ENCODE results near the gene AP2M1.

Gene AP2M1

DNA sequence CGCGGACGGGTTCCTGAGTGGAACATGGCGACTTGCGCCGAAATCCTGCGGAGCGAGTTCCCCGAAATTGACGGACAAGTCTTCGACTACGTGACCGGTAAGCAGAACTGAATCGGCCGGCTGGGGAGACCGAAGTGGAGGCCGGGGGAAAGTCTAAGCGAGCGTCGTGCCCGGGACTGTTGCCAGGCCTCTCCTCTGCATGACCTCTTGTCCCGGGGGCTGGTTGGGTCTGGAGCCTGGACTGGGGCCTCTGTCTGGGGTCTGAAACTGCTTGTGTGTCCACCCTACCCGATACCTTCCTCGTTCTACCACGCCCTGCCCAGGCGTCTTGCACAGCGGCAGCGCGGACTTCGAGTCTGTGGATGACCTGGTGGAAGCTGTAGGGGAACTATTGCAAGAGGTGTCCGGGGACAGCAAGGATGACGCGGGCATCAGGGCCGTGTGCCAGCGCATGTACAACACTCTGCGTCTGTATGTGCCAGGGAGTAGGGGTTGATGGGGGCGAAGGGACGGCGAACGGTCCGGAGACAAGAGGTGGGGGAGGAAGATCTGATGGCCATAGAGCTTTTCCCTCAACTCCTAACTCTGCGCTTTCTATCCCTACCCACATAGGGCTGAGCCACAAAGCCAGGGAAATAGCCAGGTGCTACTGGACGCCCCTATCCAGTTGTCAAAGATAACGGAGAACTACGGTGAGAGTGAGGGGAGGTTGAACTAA is 11.7 kb downstream of the AP2M1 start, which contains the start of gene ABCF3:
TSS of gene ABCF3 (plus strand) at position 16 of the 718 bp plus-strand sequence. CDS start at position 25, 9 bp downstream.
- no peak for DNase-seq (ENCODE audit: low read depth)
- TF ChIP-seq, protein P1, sequence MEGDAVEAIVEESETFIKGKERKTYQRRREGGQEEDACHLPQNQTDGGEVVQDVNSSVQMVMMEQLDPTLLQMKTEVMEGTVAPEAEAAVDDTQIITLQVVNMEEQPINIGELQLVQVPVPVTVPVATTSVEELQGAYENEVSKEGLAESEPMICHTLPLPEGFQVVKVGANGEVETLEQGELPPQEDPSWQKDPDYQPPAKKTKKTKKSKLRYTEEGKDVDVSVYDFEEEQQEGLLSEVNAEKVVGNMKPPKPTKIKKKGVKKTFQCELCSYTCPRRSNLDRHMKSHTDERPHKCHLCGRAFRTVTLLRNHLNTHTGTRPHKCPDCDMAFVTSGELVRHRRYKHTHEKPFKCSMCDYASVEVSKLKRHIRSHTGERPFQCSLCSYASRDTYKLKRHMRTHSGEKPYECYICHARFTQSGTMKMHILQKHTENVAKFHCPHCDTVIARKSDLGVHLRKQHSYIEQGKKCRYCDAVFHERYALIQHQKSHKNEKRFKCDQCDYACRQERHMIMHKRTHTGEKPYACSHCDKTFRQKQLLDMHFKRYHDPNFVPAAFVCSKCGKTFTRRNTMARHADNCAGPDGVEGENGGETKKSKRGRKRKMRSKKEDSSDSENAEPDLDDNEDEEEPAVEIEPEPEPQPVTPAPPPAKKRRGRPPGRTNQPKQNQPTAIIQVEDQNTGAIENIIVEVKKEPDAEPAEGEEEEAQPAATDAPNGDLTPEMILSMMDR (conservative IDR thresholded peaks at IDR 0.05; ENCODE audit: low read depth, low read length): no peak
- peak within 1 kb of the TSS; percentile 99 for H3K4me3 ChIP-seq (ENCODE audit: low read length)

DNA sequence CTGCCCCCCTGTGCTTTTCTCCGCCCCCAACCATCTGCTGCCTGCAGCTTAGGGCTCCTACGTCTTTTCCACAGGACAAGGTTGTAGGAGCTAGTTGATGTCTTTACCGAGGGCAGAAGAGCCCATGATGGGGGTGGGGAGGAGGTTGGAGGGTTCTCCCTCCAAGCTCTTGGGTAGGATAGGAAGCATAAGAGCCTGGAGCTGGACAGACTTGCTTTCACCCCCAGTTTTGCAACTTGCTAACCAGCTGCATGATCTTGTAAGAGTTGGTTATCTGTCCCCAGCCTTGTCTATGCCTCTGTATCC is 12.2 kb downstream of the AP2M1 start:
- DNase-seq (ENCODE audit: low read depth): no peak
- peak overlapping the region; percentile 99 for H3K4me3 ChIP-seq (ENCODE audit: low read length)
- TF ChIP-seq, protein P1 (conservative IDR thresholded peaks at IDR 0.05; ENCODE audit: low read depth, low read length): no peak

DNA sequence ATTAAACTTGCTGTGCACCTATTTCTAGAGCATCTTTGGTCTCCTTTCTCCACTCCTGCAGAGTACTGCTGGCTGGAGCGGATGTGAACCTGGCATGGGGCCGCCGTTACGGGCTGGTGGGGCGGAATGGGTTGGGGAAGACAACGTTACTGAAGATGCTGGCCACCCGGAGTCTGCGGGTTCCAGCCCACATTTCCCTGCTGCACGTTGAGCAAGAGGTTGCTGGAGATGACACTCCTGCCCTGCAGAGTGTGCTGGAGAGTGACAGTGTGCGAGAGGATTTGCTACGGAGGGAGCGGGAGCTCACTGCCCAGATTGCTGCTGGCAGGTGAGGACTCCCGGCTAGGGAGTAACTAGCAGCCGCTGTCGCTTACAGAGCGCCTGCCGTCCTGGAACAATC is 13.4 kb downstream of the AP2M1 start:
- H3K4me3 ChIP-seq (ENCODE audit: low read length): no peak overlapping the region
- DNase-seq (ENCODE audit: low read depth): no peak
- TF ChIP-seq, protein P1 (conservative IDR thresholded peaks at IDR 0.05; ENCODE audit: low read depth, low read length): no peak

DNA sequence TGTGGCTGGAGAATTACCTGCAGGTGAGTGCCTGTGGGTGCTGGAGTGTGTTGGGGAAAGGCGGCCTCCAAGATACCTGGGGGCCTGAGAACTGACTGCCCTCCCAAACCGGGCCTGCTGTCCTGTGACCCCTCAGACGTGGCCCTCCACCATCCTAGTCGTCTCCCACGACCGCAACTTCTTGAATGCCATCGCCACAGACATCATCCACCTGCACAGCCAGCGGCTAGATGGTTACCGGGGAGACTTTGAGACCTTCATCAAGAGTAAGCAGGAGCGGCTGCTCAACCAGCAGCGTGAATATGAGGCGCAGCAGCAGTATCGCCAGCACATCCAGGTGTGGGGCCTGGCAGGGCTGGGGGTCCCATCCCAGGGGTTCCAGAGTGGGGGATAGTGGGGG is 14.8 kb downstream of the AP2M1 start:
- DNase-seq (ENCODE audit: low read depth): no peak
- TF ChIP-seq, protein P1 (conservative IDR thresholded peaks at IDR 0.05; ENCODE audit: low read depth, low read length): no peak
- no peak overlapping the region for H3K4me3 ChIP-seq (ENCODE audit: low read length)

DNA sequence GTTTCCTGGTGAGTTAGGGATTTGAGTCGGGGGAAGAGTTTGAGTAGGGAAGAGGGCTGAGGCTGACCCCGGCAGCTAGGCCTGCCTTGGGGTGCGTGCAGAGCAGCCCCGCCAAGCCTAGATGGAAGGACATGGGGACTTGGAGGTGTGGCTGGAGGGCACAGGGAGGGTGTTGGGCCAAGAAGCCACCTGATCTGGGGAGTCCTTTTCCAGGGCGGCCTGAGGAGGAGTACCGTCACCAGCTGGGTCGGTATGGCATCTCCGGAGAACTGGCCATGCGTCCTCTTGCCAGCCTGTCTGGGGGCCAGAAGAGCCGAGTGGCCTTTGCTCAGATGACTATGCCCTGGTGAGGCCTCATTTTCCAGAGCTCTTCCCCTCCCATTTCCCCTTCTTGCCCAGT is 18.2 kb downstream of the AP2M1 start:
- TF ChIP-seq, protein P1 (conservative IDR thresholded peaks at IDR 0.05; ENCODE audit: low read depth, low read length): no peak
- no peak overlapping the region for H3K4me3 ChIP-seq (ENCODE audit: low read length)

DNA sequence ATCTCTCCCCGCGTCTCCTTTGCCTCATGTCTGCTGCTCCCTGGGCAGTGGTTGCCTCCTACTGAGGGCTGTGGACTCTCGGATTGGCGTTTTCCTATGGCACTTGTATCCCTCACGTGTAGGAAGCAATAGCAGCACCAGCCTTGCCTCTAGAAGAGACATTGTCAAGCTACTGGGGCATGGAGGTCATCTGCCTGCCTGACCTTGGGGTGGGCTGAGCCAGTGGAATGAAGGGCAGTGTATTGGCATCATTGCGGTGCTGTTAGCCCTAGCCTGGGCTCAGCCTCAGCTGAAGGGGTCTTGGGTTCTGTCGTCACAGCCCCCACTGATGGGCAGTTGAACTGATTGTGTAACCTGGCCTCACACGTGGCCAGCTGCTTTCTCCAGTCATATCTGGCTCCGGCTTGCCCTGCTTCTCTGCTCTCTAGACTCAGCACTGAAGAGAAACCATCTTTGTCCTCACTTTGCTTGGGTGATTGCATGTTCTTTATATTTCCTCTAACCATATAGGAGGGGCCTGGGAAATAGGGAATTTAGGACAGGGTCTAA is 19.4 kb downstream of the AP2M1 start:
- DNase-seq (ENCODE audit: low read depth): no peak
- TF ChIP-seq, protein P1 (conservative IDR thresholded peaks at IDR 0.05; ENCODE audit: low read depth, low read length): no peak
- no peak overlapping the region for H3K4me3 ChIP-seq (ENCODE audit: low read length)

More for the DNA sequence above, 18.2 kb downstream of the AP2M1 start:
- no peak for DNase-seq (ENCODE audit: low read depth)

DNA sequence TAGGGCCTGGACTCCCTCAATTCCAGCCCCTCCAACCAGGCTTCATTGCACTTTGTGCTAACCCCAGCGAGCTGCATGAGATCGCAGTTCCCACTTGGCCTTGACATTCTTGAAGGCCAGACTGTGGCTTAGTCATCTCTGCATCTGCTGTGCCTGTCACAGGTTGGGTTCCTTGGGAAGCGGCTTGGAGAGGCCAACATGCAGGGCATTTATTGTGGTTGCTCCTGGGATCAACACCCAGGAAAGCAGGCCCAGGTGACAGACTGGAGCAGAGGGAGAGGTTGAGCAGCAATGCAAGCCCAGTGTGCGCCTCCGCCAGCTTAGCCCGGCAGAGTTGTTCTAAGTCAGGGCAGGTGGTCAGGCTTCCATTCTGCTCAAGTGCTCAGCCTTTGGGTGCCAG is 21.9 kb downstream of the AP2M1 start:
- H3K4me3 ChIP-seq (ENCODE audit: low read length): no peak overlapping the region
- no peak for DNase-seq (ENCODE audit: low read depth)
- TF ChIP-seq, protein P1 (conservative IDR thresholded peaks at IDR 0.05; ENCODE audit: low read depth, low read length): no peak

Measured in retinal pigment epithelial cell (primary cell).